NCI-H1436 (cell line): Measurements from ENCODE around the gene KLHL15.
A peak's percentile ranks its signal among the peaks of the same experiment; 100 is the strongest.
"Not testable (repeated sequence)": the region's sequence is repeated elsewhere in the genome, so short reads cannot be mapped to it uniquely, and the experiment has no call there.

Source experiments
- DNase-seq: peaks from one replicate; lab custom pipeline; 2025; lab: John Stamatoyannopoulos, UW

KLHL15 gene, protein sequence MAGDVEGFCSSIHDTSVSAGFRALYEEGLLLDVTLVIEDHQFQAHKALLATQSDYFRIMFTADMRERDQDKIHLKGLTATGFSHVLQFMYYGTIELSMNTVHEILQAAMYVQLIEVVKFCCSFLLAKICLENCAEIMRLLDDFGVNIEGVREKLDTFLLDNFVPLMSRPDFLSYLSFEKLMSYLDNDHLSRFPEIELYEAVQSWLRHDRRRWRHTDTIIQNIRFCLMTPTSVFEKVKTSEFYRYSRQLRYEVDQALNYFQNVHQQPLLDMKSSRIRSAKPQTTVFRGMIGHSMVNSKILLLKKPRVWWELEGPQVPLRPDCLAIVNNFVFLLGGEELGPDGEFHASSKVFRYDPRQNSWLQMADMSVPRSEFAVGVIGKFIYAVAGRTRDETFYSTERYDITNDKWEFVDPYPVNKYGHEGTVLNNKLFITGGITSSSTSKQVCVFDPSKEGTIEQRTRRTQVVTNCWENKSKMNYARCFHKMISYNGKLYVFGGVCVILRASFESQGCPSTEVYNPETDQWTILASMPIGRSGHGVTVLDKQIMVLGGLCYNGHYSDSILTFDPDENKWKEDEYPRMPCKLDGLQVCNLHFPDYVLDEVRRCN

DNA sequence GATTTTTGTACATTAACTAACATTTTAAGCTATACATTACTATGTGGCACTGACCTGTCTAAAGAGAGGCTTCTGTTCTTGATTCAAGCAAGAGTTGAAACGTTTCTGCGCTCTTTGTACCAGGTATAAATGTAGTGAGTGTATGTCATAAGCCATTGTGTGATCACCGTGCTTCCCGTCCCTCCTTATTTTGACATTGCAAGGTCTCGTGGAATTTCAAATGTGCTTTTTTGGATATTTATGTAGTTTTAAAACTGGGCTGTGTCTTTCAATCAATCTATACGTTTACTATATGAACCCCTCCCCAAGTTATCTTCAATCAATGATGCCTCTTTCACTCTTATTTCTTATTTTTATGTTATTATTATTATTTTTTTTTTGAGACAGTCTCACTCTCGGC lies at the start of gene KLHL15:
KLHL15 (minus strand) TSS at position 101 of the 400 bp plus-strand sequence. CDS start 20,493 bp downstream, outside the sequence.
- no peak for DNase-seq

DNA sequence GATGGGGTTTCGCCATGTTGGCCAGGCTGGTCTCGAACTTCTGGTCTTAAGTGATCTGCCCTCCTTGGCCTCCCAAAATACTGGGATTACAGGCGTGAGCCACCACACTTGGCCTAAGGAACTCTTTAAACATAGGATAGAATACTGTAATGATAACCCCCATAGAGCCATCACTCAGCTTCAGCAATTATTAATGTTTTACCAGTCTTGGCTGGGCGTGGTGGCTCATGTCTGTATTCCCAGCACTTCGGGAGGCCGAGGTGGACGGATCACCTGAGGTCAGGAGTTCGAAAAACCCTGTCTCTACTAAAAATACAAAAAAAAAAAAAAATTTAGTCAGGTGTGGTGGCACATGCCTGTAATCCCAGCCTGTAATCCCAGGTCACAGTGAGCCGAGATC lies 42.9 kb upstream of the KLHL15 start:
- DNase-seq = no peak

DNA sequence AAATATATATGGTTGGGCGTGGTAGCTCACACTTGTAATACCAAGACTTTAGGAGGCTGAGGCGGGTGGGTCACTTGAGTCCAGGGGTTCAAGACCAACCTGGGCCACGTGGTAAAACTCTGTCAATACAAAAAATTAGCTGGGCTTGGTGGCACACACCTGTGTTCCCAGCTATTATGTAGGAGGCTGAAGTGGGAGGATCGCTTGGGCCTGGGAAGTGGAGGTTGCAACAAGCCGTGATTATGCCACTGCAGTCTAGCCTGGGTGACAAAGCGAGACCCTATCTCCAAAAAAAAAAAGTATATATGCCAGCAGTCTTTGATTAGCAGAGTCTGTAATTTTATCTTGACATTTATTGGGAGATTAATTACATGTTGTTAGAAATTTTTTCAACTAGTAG lies 36.5 kb upstream of the KLHL15 start:
- no peak for DNase-seq

DNA sequence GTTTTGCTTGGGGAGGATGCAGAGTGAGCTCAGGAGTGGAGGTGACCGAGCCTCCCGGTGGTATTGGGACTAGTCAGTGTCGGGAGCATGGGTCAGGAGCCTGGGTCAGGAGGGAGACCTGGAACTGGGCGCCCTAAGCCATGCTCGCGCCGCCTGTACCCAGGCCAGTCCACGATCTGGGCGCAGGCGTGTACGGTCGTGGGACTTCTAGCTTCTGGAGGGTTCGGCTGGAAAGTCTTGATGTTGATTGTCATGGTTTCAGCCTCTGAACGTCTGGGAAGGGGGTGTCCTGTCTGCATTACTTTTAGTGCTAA lies 28.0 kb upstream of the KLHL15 start:
- DNase-seq = no peak

DNA sequence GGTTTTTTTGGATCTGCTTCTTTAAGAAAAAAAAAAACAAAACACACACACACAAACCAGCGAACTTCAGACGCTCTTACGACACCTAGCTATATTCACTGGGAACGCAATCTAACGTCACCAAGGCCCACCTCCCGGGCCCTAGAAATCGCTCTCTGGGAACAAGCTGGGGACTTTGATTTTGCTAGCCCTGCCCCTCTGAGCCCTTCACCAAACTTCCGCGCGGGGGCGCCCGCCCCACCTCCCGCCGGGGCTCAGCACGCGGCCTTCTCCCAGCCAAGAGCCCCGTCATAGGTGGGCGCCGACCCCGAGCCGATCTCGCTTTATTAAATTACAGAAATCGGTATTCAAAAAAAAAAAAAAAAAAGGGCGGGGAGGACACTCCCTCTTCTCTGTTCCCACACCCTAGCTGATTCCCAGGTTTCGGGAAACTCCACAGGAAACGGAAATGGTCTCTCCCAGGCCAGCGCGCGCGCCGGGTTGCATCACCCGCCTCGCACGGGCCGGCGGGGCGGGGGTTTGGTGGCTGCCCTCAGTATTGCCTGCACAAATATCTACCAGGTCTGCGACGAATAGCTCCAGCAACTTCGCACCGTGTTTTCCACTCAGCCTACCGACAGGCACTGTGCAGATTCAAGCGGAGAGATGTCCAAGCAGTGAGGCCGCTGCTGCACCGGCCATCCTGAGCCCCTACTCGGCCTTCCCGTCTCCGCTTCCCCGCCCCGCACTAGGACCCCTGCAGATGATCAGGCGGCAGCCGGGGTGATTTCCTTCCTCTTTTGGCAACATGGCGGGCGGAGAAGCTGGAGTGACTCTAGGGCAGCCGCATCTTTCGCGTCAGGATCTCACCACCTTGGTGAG lies 27.4 kb upstream of the KLHL15 start, which contains the start of gene EIF2S3:
EIF2S3 (plus strand) TSS at position 775 of the 861 bp plus-strand sequence; CDS start at position 788, 13 bp downstream.
- DNase-seq = peak; percentile 83

DNA sequence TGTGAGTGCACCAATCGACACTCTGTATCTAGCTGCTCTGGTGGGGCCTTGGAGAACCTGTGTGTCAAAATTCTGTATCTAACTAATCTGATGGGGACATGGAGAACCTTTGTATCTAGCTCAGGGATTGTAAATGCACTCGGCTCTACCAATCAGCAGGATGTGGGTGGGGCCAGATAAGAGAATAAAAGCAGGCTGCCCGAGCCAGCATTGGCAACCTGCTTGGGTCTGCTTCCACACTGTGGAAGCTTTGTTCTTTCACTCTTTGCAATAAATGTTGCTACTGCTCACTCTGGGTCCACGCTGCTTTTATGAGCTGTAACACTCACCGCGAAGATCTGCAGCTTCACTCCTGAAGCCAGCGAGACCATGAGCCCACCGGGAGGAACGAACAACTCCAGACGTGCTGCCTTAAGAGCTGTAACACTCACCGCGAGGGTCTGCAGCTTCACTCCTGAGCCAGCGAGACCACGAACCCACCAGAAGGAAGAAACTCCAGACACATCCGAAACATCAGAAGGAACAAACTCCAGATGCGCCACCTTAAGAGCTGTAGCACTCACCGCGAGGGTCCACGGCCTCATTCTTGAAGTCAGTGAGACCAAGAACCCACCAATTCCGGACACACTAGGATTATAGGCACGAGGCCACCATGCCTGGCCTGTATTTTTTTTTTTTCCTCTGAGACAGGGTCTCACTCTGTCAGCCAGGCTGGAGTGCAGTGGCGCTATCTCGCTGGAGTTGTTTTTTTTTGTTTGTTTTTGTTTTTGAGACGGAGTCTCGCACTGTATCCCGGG lies 23.7 kb upstream of the KLHL15 start:
- DNase-seq = not testable (repeated sequence)

DNA sequence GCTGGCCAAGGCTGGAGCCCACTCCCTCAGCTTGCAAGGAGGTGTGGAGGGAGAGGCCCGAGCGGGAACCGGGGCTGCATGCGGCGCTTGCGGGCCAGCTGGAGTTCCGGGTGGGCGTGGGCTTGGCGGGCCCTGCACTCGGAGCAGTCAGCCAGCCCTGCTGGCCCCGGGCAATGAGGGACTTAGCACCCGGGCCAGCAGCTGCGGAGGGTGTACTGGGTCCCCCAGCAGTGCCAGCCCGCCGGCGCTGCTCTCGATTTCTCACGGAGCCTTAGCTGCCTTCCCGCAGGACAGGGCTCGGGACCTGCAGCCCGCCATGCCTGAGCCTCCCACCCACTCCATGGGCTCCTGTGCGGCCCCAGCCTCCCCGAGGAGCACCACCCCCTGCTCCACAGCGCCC lies 22.7 kb upstream of the KLHL15 start:
- not testable (repeated sequence) for DNase-seq

DNA sequence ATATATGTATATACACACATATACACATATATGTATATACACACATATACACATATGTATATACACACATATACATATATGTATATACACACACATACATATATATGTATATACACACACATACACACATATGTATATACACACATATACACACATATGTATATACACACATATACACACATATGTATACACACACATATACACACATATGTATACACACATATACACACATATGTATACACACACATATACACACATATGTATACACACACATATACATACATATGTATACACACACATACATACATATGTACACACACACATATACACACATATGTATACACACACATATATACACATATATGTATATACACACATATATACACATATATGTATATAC lies 19.1 kb upstream of the KLHL15 start:
- DNase-seq = not testable (repeated sequence)

DNA sequence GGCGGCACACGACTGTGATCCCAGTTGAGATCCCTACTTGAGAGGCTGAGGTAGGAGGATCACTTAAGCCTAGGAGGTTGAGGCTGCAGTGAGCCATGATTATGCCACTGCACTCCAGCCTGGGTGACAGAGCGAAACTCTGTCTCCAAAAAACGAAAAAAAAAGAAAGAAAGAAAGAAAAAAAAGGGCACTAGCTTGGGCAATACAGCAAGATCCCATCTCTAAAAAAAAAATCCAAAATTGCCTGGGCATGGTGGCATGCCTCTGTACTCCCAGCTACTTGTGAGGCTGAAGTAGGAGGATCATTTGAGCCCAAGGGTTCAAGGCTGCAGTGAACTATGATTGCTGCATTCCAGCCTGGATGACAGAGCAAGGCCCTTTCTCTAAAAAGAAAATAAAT lies 10.7 kb upstream of the KLHL15 start:
- DNase-seq = no peak

DNA sequence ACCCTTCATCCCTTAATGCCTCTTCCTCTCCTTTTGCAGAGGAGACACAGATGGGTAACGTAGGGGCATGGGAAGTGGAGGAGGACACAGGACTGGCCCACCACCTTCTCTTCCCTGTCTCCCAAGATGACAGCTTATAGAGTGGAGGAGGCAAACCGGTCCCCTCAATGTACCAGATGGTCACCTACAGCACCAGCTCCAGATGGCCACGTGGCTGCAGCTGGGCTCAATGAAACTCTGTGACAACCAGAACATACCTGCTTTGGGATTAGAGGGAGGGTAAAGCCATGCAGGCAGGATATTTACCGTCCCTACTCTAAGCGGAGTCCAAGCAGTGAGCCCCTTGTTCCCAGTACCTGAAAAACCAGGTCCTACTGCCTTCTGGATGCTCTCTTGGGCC lies 7.5 kb upstream of the KLHL15 start:
- DNase-seq = no peak

DNA sequence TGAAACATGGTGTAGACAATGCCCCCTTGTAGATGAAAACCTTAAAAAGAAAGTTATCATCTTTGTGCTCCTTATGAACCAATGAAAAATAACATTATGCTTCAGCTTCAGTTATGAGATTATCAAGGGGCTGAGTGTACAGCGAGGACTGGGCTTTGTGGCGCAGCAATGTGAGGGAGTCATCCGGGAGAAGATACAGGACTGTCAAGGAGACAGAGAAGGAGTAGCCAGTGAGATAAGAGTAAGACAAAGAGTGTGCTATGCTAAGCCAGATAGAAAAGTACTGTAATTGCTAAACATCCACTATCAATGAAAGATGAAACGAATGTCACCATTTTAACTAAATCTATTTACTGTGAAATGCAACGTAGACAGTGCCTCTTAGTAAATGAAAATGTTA lies 3.6 kb upstream of the KLHL15 start:
- no peak for DNase-seq

DNA sequence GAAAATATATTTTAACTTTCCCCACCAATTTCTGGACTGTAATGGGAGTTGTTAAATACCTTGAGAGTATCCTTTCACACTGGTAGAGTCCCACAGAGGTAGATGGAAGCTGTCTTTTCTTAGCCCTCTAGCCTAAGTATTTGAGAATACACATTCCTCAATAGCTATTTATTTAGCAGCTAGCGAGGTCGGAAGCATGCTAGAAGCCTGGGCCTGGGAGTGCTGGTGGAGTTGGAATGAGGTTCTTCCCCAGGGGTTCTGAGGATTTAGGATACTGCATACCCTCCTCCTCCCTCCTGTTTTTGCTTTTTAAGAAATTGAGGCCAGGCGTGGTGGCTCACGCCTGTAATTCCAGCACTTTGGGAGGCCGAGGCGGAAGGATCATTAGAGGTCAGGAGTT lies 999 bp upstream of the KLHL15 start:
- DNase-seq = no peak

DNA sequence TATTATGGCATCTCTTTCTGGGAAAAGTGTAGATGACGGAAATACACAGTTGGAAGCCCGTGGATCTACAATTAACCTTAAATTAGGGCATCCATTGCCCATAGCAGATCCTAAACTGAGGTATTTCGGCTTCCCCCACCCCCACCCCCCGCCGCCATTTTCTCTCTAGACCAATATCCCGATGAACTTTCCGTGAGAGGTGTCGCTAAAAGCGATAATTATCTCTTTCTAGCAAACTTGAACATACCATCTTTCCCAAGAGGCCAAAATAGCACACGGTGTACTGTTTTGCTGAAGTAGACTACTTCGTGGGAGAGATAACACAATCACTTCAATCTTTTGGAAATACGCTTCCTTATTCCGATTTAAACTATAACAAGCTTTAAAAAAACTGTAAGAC lies 554 bp downstream of the KLHL15 start:
- DNase-seq = no peak

DNA sequence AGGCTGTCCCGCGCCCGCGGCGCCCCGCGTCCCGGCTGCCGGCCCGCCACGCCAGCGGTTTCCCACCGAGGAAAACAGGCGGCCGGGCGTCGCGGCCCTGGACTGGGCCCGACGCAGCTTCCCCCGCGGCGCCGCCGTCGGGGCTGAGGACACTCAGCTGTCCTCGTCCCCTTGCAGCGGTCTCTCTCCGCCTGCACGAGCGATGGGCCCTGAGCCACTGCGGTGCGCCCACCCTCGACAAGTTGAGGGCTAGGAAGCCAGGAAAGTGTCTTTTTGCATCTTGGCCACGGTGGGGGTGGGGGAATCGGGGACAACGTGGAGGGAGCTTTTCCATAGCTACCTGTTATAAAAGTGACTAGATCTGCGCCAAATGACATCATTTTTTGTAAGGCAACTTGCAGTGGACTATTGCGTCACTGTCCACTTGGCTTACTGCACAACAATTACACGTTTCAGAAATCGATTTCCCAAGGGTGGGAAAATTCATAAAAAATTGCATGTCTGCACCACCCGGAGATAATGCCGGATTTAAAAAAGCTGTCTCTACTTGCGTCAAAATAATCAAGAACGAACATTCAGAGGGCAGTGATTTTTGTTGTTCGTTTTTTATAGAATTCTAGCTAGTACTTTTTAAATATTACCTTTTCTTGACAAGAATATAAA lies 1.1 kb downstream of the KLHL15 start:
- no peak for DNase-seq

DNA sequence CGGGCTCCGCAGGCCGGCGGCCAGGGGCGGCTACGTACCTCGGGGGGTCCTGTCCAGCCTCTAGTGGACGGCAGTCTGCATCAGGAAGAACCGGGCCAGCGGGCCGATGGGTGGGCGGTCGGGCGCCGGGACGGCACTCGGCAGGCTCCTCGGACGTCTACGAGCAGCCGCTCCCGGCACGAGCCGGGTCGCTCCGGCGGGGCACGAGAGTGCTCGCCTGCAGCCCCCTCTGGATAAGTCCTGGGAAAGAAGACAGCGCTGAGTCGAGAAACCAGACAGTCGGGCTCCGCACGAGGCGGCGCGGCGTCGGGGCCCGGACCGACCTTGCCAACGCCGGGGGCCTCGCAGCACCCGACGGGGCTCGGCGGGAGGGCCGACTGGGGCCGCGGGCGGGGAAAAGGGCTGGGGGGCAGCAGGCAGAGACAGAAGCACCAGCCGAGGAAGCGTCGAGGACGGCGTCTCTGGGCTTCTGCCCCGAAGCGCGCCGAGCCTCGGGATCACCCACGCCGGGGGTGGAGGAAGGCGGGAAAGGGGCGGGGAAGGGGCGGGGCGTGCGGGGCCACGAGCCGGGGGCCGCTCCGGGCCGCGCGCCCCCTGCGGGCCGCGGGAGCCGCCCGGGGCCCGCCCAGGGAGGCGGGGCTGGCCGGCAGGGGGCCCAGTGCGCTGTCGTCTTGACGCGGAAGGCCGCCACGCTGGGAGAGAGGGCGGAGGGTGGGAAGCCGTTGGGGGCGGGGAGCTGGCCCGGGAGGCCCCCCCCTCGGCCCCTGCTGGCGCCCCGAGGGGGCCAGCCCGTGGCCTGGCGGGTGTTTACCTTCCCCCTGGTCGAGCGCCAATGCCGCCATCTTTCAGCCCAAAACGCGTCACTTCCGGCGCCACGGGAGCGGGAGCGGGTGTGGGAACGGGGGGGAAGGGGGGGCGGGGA lies 1.9 kb downstream of the KLHL15 start:
- DNase-seq = peak; percentile 77

DNA sequence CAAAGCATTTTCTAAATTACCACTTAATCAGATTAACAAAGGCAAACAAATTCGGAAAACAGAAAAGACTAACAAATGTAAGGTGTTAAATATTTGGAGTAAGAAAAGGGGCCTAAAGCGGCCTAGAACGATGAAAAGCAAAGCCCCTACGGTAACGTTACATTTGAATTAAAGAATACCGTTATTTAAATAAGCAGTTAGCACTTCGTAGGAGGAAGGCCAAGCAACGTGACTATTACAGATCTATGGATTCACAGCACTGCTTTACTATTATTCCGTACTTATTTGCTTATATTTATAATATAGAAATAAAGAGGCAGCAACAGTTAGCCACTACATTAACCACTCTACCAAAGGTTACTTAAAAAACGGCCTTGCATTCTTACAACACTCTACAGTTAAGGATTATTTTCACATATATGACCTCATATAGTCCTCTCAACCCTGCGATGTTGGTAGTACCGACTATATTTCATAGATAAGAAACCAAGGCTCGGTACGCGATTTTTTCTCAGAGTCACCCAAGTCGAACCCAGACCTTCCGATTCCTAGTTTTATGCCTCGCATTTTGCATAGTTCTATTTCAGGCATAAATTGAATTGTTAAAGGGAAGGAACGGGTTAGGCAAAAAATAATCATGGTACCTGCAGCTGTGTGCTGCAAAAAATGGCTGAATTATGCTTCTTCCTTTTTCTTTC lies 2.9 kb downstream of the KLHL15 start:
- no peak for DNase-seq

DNA sequence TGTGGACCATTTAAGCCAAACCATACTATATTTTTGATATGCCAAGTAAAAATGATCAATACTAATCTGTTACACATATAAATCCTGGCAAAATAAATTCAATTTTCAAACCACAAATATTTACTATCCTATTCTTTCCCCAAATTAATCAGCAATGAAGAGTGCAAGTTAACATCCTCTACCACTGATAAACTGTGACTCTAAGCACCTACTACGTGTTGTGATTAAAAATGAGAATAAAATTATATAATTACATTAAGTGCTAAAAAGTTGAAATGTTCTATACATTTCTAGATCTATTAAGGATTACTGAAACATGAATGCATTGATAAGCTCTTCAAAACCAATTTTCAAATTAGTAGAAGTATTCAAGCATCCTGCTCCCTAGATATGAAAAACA lies 3.4 kb downstream of the KLHL15 start:
- DNase-seq = no peak

DNA sequence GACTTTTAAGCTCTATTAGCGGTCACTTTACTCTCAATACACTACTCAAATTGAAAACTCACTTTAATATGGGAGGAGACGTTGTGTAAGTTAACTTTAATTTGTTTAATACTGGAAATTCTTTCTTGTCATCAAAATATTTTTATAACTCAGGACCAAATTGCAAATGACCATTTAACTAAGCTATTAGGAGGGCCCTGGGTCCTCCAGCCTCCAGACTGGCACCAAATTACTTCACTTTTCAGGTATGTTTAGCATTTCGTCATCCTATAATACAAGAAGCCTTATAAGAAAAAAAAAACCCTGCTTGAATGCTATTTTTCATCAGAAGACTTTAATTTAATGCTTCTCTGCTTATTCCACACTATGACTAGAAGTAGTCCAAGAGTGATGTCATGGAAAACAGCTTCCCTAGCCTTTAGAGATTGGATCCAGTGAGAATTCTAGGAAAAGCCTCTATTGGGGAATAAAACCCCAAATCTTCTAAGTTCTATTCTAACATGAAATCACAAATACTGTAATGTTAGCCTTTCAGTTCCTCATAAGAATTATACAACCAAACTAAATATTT lies 6.6 kb downstream of the KLHL15 start:
- no peak for DNase-seq

DNA sequence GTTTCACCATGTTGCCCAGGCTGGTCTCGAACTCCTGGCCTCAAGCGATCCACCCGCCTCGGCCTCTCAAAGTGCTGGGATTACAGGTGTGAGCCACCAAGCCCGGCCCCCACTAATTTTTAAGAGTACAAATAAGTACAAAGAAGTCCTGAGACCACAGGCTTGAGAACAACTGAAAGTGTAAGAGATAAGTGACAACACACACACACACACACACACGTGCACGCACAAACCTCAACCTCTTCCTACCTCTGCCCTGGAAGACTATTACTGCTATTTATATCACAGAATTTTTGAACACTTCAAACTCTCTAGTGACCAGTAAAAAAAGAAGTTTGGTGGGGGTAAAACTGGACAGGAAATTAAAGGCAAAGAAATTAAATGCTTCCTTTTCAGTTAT lies 7.5 kb downstream of the KLHL15 start:
- no peak for DNase-seq
